Muscle of back (tissue), 11 donors: ENCODE results near the gene RNF31. TPM values are rescaled to one million over a fixed set of nuclear protein-coding genes. Genes with fewer than 3 reads are reported as not detected.
"Not testable (repeated sequence)": the region's sequence is repeated elsewhere in the genome, so short reads cannot be mapped to it uniquely, and the experiment has no call there.

Experiments used
- DNase-seq, 3 donors: peaks; one replicate each; pipeline versions ENCODE4 v3.0.0 to v3.0.0-alpha.2; 2013
- polyA plus RNA-seq, 10 donors: library from polyadenylated mRNA; unstranded; fragments of 120-200 nt; gene quantifications; one replicate each; pipeline ENCODE4 v1.2.1, GENCODE V29; 2013; ENCODE audit not compliant: insufficient read length in 10 of 10

The RNF31 gene
- polyA plus RNA-seq, 10 donors, result 26.5 to 46.0 (median 33.1) TPM

DNA sequence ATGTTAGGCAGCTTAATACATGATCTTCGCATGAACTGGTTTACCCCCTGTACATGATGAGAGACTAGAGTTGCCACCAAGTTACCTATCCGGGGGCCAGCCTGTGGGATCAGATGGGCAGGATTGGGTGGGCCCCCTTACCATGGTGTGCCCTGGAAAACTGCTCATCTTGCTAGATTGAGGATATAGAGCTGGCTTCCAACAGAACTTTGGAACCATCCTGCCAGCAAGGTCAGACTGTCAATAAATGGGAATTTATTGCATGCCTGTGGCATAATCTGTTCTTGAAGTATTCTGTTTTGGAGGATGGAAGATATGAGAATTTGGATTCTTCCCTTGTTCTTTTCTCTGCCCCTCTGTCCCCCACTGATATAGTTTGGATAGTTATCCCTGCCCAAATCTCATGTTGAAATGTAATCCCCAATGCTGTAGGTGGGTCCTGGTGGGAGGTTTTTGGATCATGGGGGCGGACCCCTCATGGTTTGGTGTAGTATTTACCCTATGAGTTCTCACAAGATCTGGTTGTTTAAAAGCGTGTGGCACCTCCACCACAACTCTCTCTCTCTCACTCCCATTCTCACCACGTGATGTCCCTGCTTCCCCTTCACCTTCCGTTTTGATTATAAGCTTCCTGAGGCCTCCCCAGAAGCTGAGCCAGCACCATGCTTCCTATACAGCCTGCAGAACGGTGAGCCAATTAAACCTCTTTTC lies 51.7 kb downstream of the RNF31 start:
- DNase-seq, result no peak

GRCh38 chr14:24202538-24202937 lies 55.2 kb downstream of the RNF31 start:
- not testable (repeated sequence) for DNase-seq

DNA sequence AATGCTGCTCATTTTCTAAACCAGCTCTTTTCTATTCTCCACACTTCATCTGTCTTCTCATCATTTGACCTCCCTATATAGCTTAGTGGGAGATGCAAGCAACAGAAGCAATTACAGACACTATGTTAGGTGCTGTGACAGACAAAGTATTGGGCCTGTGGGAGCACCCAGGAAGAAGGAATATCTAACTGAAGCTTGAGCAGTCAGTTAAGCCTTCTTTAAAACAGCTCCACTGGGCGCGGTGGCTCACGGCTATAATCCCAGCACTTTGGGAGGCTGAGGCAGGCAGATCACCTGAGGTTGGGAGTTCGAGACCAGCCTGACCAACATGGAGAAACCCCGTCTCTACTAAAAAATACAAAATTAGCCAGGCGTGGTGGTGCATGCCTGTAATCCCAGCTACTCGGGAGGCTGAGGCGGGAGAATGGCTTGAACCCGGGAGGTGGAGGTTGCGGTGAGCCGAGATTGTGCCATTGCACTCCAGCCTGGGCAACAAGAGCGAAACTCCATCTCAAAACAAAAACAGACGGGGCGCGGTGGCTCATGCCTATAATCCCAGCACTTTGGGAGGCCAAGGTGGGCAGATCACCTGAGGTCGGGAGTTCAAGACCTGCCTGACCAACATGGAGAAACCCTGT lies 56.1 kb downstream of the RNF31 start:
- DNase-seq, result not testable (repeated sequence)

GRCh38 chr14:24204163-24205146 lies 57.2 kb downstream of the RNF31 start:
- DNase-seq, result no peak

DNA sequence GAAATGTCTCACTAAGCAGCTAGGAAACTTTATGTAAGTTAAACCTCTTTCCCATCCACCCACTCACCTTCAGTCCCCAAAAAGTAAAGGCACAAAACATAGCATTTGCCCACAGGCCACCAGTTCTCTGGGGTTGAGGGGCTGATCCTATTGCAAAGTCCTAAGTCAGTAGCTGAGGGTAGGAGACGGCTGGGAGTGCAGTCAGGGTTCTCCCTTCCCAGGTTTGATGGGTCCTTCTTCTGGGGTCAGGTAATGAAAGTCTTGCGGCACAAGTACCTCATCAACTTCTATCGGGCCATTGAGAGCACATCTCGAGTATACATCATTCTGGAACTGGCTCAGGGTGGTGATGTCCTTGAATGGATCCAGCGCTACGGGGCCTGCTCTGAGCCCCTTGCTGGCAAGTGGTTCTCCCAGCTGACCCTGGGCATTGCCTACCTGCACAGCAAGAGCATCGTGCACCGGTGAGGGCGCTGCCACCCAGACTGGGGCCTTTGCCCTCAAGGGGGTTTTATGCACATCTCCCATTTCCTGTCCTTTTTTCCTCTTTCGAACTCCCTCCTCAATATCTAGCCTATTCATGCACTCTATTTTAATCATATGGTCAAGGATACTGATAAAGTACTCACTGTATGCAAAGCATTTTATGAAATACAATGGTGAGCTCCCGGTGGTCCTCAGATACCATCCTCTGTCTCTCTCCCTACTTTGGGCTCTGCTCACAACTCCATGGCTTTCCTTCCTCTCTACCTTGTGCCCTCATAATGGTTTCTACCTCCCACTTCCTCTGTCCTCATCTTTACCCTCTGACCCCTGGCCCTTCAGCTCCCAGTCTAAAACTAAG lies 59.2 kb downstream of the RNF31 start:
- DNase-seq, result no peak

GRCh38 chr14:24207104-24207551 lies 59.8 kb downstream of the RNF31 start:
- DNase-seq, result no peak

DNA sequence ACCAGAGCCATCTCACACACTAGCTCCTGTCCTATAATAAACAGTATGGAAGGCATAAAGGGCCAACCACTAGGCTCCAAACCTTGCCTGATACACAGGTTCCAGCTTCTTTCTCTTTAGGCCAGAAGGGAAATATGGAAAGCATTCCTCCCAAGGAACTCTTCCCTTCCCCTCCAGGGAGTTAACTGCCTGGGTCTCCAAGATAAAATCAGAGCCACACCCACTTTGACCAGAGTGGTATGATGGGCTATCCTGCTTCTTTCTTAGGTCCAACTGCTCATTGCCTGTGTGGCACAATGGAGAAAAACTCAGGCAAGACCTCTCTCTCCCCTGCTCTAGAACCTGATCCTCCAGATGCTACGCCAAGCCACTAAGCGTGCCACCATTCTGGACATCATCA lies 60.3 kb downstream of the RNF31 start:
- DNase-seq, result no peak

Other genes with a start within 250 kb of the RNF31 start
- gene DHRS4, start 193.7 kb upstream of the RNF31 start, polyA plus RNA-seq, result 10 to 100 TPM; 10.4 to 29.7 (median 20.1) TPM
- gene DHRS4L2, start 158.6 kb upstream of the RNF31 start, polyA plus RNA-seq, result 10 to 100 TPM in 8 of 10 donors, 1 to 10 TPM in 2; 8.4 to 17.3 (median 13.8) TPM
- gene CARMIL3, start 95.5 kb upstream of the RNF31 start, polyA plus RNA-seq, result under 1 TPM; 0.09 to 0.50 (median 0.17) TPM
- gene CPNE6, start 75.9 kb upstream of the RNF31 start, polyA plus RNA-seq, result under 1 TPM in 1 of 10 donors, not detected in 9; 0.07 TPM
- gene PCK2, start 53.2 kb upstream of the RNF31 start, polyA plus RNA-seq, result 1 to 10 TPM; 2.8 to 6.0 (median 3.5) TPM
- 10 to 100 TPM; 35.0 to 45.0 (median 38.1) TPM for gene DCAF11, start 32.7 kb upstream of the RNF31 start, polyA plus RNA-seq
- gene NRL, start 32.5 kb upstream of the RNF31 start, polyA plus RNA-seq, result 1 to 10 TPM in 9 of 10 donors, under 1 TPM in 1; 0.98 to 1.6 (median 1.2) TPM
- gene FITM1, start 16.8 kb upstream of the RNF31 start, polyA plus RNA-seq, result 100 to 1,000 TPM in 8 of 10 donors, 10 to 100 TPM in 2; 68.5 to 142 (median 118) TPM
- 100 to 1,000 TPM in 8 of 10 donors, 10 to 100 TPM in 2; 96.2 to 122 (median 112) TPM for gene PSME1, start 11.3 kb upstream of the RNF31 start, polyA plus RNA-seq
- 10 to 100 TPM; 19.1 to 30.8 (median 26.9) TPM for gene EMC9, start 5.9 kb upstream of the RNF31 start, polyA plus RNA-seq
- 10 to 100 TPM; 72.7 to 96.7 (median 84.4) TPM for gene PSME2, start 888 bp upstream of the RNF31 start, polyA plus RNA-seq
- gene IRF9, start 13.8 kb downstream of the RNF31 start, polyA plus RNA-seq, result 10 to 100 TPM; 23.8 to 36.0 (median 28.2) TPM
- 10 to 100 TPM in 6 of 10 donors, 1 to 10 TPM in 4; 5.7 to 11.6 (median 10.7) TPM for gene REC8, start 24.6 kb downstream of the RNF31 start, polyA plus RNA-seq
- gene IPO4, start 41.3 kb downstream of the RNF31 start, polyA plus RNA-seq, result 10 to 100 TPM; 21.5 to 31.8 (median 26.6) TPM
- 10 to 100 TPM; 11.2 to 25.1 (median 17.6) TPM for gene TM9SF1, start 47.9 kb downstream of the RNF31 start, polyA plus RNA-seq
- 1 to 10 TPM; 1.8 to 8.7 (median 2.8) TPM for gene TSSK4, start 58.2 kb downstream of the RNF31 start, polyA plus RNA-seq
- 10 to 100 TPM; 26.0 to 44.1 (median 34.5) TPM for gene CHMP4A, start 66.0 kb downstream of the RNF31 start, polyA plus RNA-seq
- 10 to 100 TPM in 1 of 10 donors, 1 to 10 TPM in 9; 6.1 to 10.2 (median 8.0) TPM for gene MDP1, start 68.6 kb downstream of the RNF31 start, polyA plus RNA-seq
- gene NEDD8, start 84.9 kb downstream of the RNF31 start, polyA plus RNA-seq, result 100 to 1,000 TPM; 168 to 226 (median 186) TPM
- 10 to 100 TPM; 41.5 to 57.6 (median 50.7) TPM for gene GMPR2, start 85.4 kb downstream of the RNF31 start, polyA plus RNA-seq
- gene TINF2, start 95.1 kb downstream of the RNF31 start, polyA plus RNA-seq, result 10 to 100 TPM; 33.5 to 43.0 (median 41.5) TPM
- 1 to 10 TPM in 7 of 10 donors, under 1 TPM in 3; 0.82 to 3.9 (median 1.3) TPM for gene TGM1, start 115.7 kb downstream of the RNF31 start, polyA plus RNA-seq
- 10 to 100 TPM in 9 of 10 donors, 1 to 10 TPM in 1; 10.0 to 20.1 (median 13.3) TPM for gene RABGGTA, start 124.1 kb downstream of the RNF31 start, polyA plus RNA-seq
- 10 to 100 TPM; 10.9 to 21.2 (median 17.0) TPM for gene DHRS1, start 152.3 kb downstream of the RNF31 start, polyA plus RNA-seq
- gene NOP9, start 152.4 kb downstream of the RNF31 start, polyA plus RNA-seq, result 10 to 100 TPM; 18.6 to 24.6 (median 20.0) TPM
- gene CIDEB, start 160.5 kb downstream of the RNF31 start, polyA plus RNA-seq, result 10 to 100 TPM in 7 of 10 donors, 1 to 10 TPM in 3; 8.3 to 15.5 (median 12.0) TPM
- gene LTB4R2, start 162.6 kb downstream of the RNF31 start, polyA plus RNA-seq, result 1 to 10 TPM; 1.4 to 3.4 (median 2.7) TPM
- 1 to 10 TPM; 2.2 to 6.7 (median 3.6) TPM for gene LTB4R, start 164.0 kb downstream of the RNF31 start, polyA plus RNA-seq
- gene ADCY4, start 187.6 kb downstream of the RNF31 start, polyA plus RNA-seq, result 10 to 100 TPM in 6 of 10 donors, 1 to 10 TPM in 4; 8.5 to 23.7 (median 14.3) TPM
- 1 to 10 TPM in 8 of 10 donors, under 1 TPM in 2; 0.78 to 2.3 (median 1.8) TPM for gene RIPK3, start 192.5 kb downstream of the RNF31 start, polyA plus RNA-seq
- gene NFATC4, start 220.7 kb downstream of the RNF31 start, polyA plus RNA-seq, result 10 to 100 TPM; 34.0 to 69.3 (median 44.5) TPM